ENCODE data around the gene SLC39A3.

SLC39A3 gene

GRCh38 chr19:2744113-2744512, 4.3 kb upstream of the SLC39A3 start:
- no peak for DNase-seq

- DNase-seq, result no peak
Observed at GRCh38 chr19:2743099-2743498, 3.3 kb upstream of the SLC39A3 start.

- no peak for DNase-seq
Observed at GRCh38 chr19:2740314-2740656, 468 bp upstream of the SLC39A3 start.

- DNase-seq, result no peak
Observed at GRCh38 chr19:2736550-2737190, 3.1 kb downstream of the SLC39A3 start.

GRCh38 chr19:2735374-2735773, 4.4 kb downstream of the SLC39A3 start:
- DNase-seq, result no peak

GRCh38 chr19:2734589-2735288, 5.1 kb downstream of the SLC39A3 start:
- DNase-seq, result no peak

- no peak for DNase-seq
Observed at GRCh38 chr19:2733930-2734588, 5.8 kb downstream of the SLC39A3 start.

- no peak for DNase-seq
Observed at GRCh38 chr19:2732883-2733282, 6.9 kb downstream of the SLC39A3 start.

- DNase-seq, result no peak
Observed at GRCh38 chr19:2732157-2732725, 7.6 kb downstream of the SLC39A3 start.

GRCh38 chr19:2731181-2731995, 8.4 kb downstream of the SLC39A3 start:
- DNase-seq, result no peak

GRCh38 chr19:2729943-2730818, 9.6 kb downstream of the SLC39A3 start:
- no peak for DNase-seq

- no peak for DNase-seq
Observed at GRCh38 chr19:2728783-2729387, 10.9 kb downstream of the SLC39A3 start.

- no peak for DNase-seq
Observed at GRCh38 chr19:2727640-2727944, 12.2 kb downstream of the SLC39A3 start.

- no peak for DNase-seq
Observed at GRCh38 chr19:2726904-2727639, 12.7 kb downstream of the SLC39A3 start.

- no peak for DNase-seq
Observed at GRCh38 chr19:2726160-2726855, 13.5 kb downstream of the SLC39A3 start.

- no peak for DNase-seq
Observed at GRCh38 chr19:2724148-2724557, 15.7 kb downstream of the SLC39A3 start.

- DNase-seq, result no peak
Observed at GRCh38 chr19:2723747-2724146, 16.1 kb downstream of the SLC39A3 start.

GRCh38 chr19:2723345-2723715, 16.5 kb downstream of the SLC39A3 start:
- no peak for DNase-seq

GRCh38 chr19:2722541-2723344, 17.1 kb downstream of the SLC39A3 start:
- no peak for DNase-seq

All from activated CD8-positive, alpha-beta memory T cell treated with anti-CD3 and anti-CD28 coated beads, Interleukin-2, amount 50 U/mL, for 4 hours (primary cell).